H1 (cell line): ENCODE results near the gene TOP1. TPM values are rescaled to one million over a fixed set of nuclear protein-coding genes. Genes with fewer than 3 reads are reported as not detected.
"Not testable (repeated sequence)": the region's sequence is repeated elsewhere in the genome, so short reads cannot be mapped to it uniquely, and the experiment has no call there.

Experiments used
- CTCF ChIA-PET: fragments of 300-600 bp; sonication (Branson Sonifier 250); formaldehyde crosslinking; loops from one replicate; lab custom pipeline; 2021; ENCODE audit not compliant: partially characterized antibody; lab: Charles Lee
- POLR2A ChIA-PET: fragments of 300-600 bp; sonication (Branson Sonifier 250); formaldehyde crosslinking; loops from one replicate; lab custom pipeline; 2021; ENCODE audit warnings: inconsistent platforms; ENCODE audit not compliant: partially characterized antibody; lab: Charles Lee
- DNase-seq, 2 experiments: peaks; one replicate each; pipeline versions ENCODE4 v3.0.0 to v3.0.0-alpha.2; 2010 to 2022; ENCODE audit warnings: low spot score in 2 of 2, low read depth in 1 of 2, mixed read lengths in 1 of 2
- FAIRE-seq: peaks from 2 replicates; lab custom pipeline; 2011; peaks lifted over from hg19 to GRCh38; lab: Jason Lieb, UNC
- H2AFZ ChIP-seq: 2 replicates; pipeline ENCODE4 v1.8.1; 2012; ENCODE audit warnings: low read length, inconsistent platforms
- H2AK5ac ChIP-seq: 2 replicates; pipeline ENCODE4 v1.6.1; 2013; ENCODE audit warnings: low read depth, low read length
- H2BK120ac ChIP-seq: replicated peaks from 2 replicates; pipeline ENCODE3; 2013; ENCODE audit warnings: low read depth, low read length, inconsistent platforms
- H2BK12ac ChIP-seq: 2 replicates; pipeline ENCODE4 v1.6.1; 2013; ENCODE audit warnings: low read depth, low read length
- H2BK15ac ChIP-seq: 2 replicates; pipeline ENCODE4 v1.6.1; 2013; ENCODE audit warnings: low read length
- H2BK20ac ChIP-seq: 2 replicates; pipeline ENCODE4 v1.6.1; 2013; ENCODE audit warnings: low read length
- H2BK5ac ChIP-seq: 2 replicates; pipeline ENCODE4 v1.6.1; 2013; ENCODE audit warnings: low read depth, low read length
- H3K14ac ChIP-seq: 2 replicates; pipeline ENCODE4 v1.6.1; 2013; ENCODE audit warnings: inconsistent platforms; ENCODE audit not compliant: insufficient read length
- H3K18ac ChIP-seq: 2 replicates; pipeline ENCODE4 v1.6.1; 2013; ENCODE audit warnings: low read length; ENCODE audit errors: extremely low read depth
- H3K23ac ChIP-seq: 2 replicates; pipeline ENCODE4 v1.6.1; 2013; ENCODE audit warnings: inconsistent platforms; ENCODE audit not compliant: insufficient read length
- H3K23me2 ChIP-seq: 2 replicates; pipeline ENCODE4 v1.6.1; 2013; ENCODE audit warnings: low read depth, low read length
- H3K27ac ChIP-seq: 2 replicates; pipeline ENCODE4 v1.6.1; 2011; ENCODE audit warnings: low read depth, low read length, inconsistent platforms
- H3K27me3 ChIP-seq, 4 experiments: replicated peaks in 1 of 4; 1 replicate in 1 of 4; 2 replicates in 3 of 4; pipeline versions ENCODE4 v1.6.1 to v1.8.1; 2011 to 2013; ENCODE audit warnings: low read length in 3 of 4, mild to moderate bottlenecking in 3 of 4, inconsistent platforms in 2 of 4, mixed read lengths in 2 of 4, moderate library complexity in 1 of 4; ENCODE audit not compliant: control insufficient read depth in 3 of 4, insufficient read depth in 3 of 4; ENCODE audit errors: extremely low read depth in 1 of 4
- H3K36me3 ChIP-seq, 4 experiments: 2 replicates each; pipeline versions ENCODE4 v1.6.1 to v1.8.1; 2011 to 2013; ENCODE audit warnings: mild to moderate bottlenecking in 4 of 4, low read length in 3 of 4, moderate library complexity in 2 of 4, control low read depth in 1 of 4, inconsistent platforms in 1 of 4; ENCODE audit not compliant: insufficient read depth in 4 of 4, control insufficient read depth in 2 of 4
- H3K4ac ChIP-seq: replicated peaks from 2 replicates; pipeline ENCODE3; 2013; ENCODE audit warnings: low read length, low read depth, mixed read lengths, inconsistent platforms; ENCODE audit not compliant: insufficient read length
- H3K4me1 ChIP-seq, 4 experiments: replicated peaks in 1 of 4; 1 replicate in 1 of 4; 2 replicates in 3 of 4; pipeline versions ENCODE4 v1.6.1 to v1.8.1; 2011 to 2013; ENCODE audit warnings: low read length in 3 of 4, inconsistent platforms in 2 of 4, mixed read lengths in 1 of 4; ENCODE audit not compliant: insufficient read depth in 4 of 4, control insufficient read depth in 3 of 4
- H3K4me2 ChIP-seq, 2 experiments: 2 replicates each; pipeline versions ENCODE4 v1.6.1 to v1.8.1; 2011 to 2013; ENCODE audit warnings: low read depth in 2 of 2, low read length in 2 of 2, control low read depth in 1 of 2, inconsistent platforms in 1 of 2, mild to moderate bottlenecking in 1 of 2; ENCODE audit not compliant: insufficient read depth in 1 of 2
- H3K4me3 ChIP-seq, 4 experiments: fragments of 200-600, 300-600 bp in 1 of 4; sonication (generic), shearing (Covaris generic), sonication (Bioruptor Twin) in 1 of 4; 2 replicates each; pipeline versions ENCODE4 v1.5.1 to v1.8.1; 2011 to 2016; ENCODE audit warnings: low read length in 4 of 4, low read depth in 3 of 4, control low read depth in 2 of 4, inconsistent platforms in 2 of 4, mild to moderate bottlenecking in 2 of 4, mixed read lengths in 1 of 4, moderate library complexity in 1 of 4; ENCODE audit not compliant: insufficient read depth in 2 of 4; ENCODE audit errors: extremely low read depth in 1 of 4
- H3K56ac ChIP-seq: replicated peaks from 2 replicates; pipeline ENCODE3; 2013; ENCODE audit warnings: low read depth, mild to moderate bottlenecking, mixed read lengths, low read length, inconsistent platforms; ENCODE audit not compliant: insufficient read length
- H3K79me1 ChIP-seq: 2 replicates; pipeline ENCODE4 v1.6.1; 2013; ENCODE audit warnings: low read depth, low read length, control low read depth
- H3K79me2 ChIP-seq, 2 experiments: 2 replicates each; pipeline versions ENCODE4 v1.6.1 to v1.8.1; 2012 to 2013; ENCODE audit warnings: low read length in 2 of 2, mild to moderate bottlenecking in 2 of 2, inconsistent platforms in 1 of 2; ENCODE audit not compliant: insufficient read depth in 2 of 2, control insufficient read depth in 1 of 2
- H3K9ac ChIP-seq, 4 experiments: replicated peaks in 1 of 4; 1 replicate in 1 of 4; 2 replicates in 3 of 4; pipeline versions ENCODE4 v1.6.1 to v1.8.1; 2011 to 2013; ENCODE audit warnings: low read depth in 3 of 4, low read length in 3 of 4, control low read depth in 2 of 4, mild to moderate bottlenecking in 2 of 4, moderate library complexity in 2 of 4, inconsistent platforms in 1 of 4; ENCODE audit errors: extremely low read depth in 1 of 4
- H3K9me3 ChIP-seq, 2 experiments: 2 replicates each; pipeline versions ENCODE4 v1.6.1 to v1.8.1; 2012 to 2013; ENCODE audit warnings: mild to moderate bottlenecking in 2 of 2, moderate library complexity in 2 of 2, control low read depth in 1 of 2, inconsistent platforms in 1 of 2, low read depth in 1 of 2, low read length in 1 of 2, mixed read lengths in 1 of 2; ENCODE audit not compliant: insufficient read depth in 2 of 2
- H4K20me1 ChIP-seq, 2 experiments: replicated peaks in 1 of 2; 2 replicates each; pipeline versions ENCODE3 to v1.8.1; 2011 to 2013; ENCODE audit warnings: inconsistent platforms in 2 of 2, low read length in 2 of 2, mild to moderate bottlenecking in 1 of 2; ENCODE audit not compliant: insufficient read depth in 2 of 2, control insufficient read depth in 1 of 2
- H4K5ac ChIP-seq: 2 replicates; pipeline ENCODE4 v1.6.1; 2013; ENCODE audit warnings: low read length, low read depth, mixed read lengths, inconsistent platforms; ENCODE audit not compliant: insufficient read length
- H4K8ac ChIP-seq: 2 replicates; pipeline ENCODE4 v1.8.0; 2013; ENCODE audit warnings: mild to moderate bottlenecking, moderate library complexity, low read length, inconsistent platforms; ENCODE audit not compliant: insufficient read depth; ENCODE audit errors: extremely low read depth
- H4K91ac ChIP-seq: replicated peaks from 2 replicates; pipeline ENCODE3; 2013; ENCODE audit warnings: low read length, mixed read lengths, inconsistent platforms; ENCODE audit not compliant: insufficient read length
- WGBS, 2 experiments: shearing (Covaris generic) in 1 of 2; methylation state at CpG; one replicate each; pipeline versions ENCODE4 v1.1.6 to v1.1.7; 2013 to 2015; ENCODE audit warnings: low lambda C conversion rate in 2 of 2, mixed read lengths in 2 of 2, inconsistent platforms in 1 of 2, low coverage in 1 of 2, missing lambda C conversion rate in 1 of 2; ENCODE audit not compliant: insufficient replicate concordance in 2 of 2, insufficient coverage in 1 of 2, insufficient read length in 1 of 2; ENCODE audit errors: extremely low coverage in 1 of 2, missing lambda C conversion rate in 1 of 2; 5-methylcytosine and 5-hydroxymethylcytosine counted together
- polyA plus RNA-seq, 7 experiments: library from polyadenylated mRNA; depleted of rRNA in 3 of 7; stranded (reverse) in 5 of 7; unstranded in 2 of 7; fragments of >200 nt in 5 of 7; fragments of 200-250 nt in 2 of 7; gene quantifications; 1 replicate in 5 of 7; 2 replicates in 1 of 7; 4 replicates in 1 of 7; pipeline versions ENCODE4 v1.2.1 to v1.2.3, GENCODE V29; 2011 to 2013; ENCODE audit warnings: missing spikeins in 2 of 7, mixed read lengths in 2 of 7
- total RNA-seq: library from RNA; stranded (reverse); fragmentation: NEBNext Ultra II Directional; extraction: Animal tissue kit (Norgen Biotek cat#: 25700); gene quantifications from 2 replicates; pipeline ENCODE4 v1.2.1, GENCODE V29; 2021

TOP1 gene
- total and polyA plus RNA-seq, 2 of the 8 experiments (the other 6 are each of a cell fraction or from before 2014, with no cell fraction given): 7.4 to 108 TPM

DNA sequence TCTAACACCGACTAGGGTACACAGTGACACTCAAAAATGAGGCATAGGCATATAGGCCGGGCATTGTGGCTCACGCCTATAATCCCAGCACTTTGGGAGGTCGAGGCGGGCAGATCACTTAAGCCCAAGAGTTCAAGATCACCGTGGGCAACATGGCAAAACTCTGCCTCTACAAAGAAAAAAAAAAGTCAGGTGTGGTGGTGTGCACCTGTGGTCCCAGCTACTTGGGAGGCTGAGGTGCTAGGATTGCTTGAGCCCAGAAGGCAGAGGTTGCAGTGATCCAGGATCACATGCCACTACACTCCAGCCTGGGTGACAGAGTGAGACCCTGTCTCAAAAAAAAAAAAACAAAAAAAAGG is 24.7 kb upstream of the TOP1 start:
- H4K20me1 ChIP-seq, H3K18ac ChIP-seq, H3K14ac ChIP-seq, H2AFZ ChIP-seq, H3K27ac ChIP-seq, H4K91ac ChIP-seq, H3K9me3 ChIP-seq, H2AK5ac ChIP-seq, H3K9ac ChIP-seq, H3K36me3 ChIP-seq, H3K56ac ChIP-seq, H2BK120ac ChIP-seq, H3K4ac ChIP-seq, H3K23me2 ChIP-seq, H2BK20ac ChIP-seq, H3K79me1 ChIP-seq, H3K4me3 ChIP-seq, H3K23ac ChIP-seq, H3K27me3 ChIP-seq, H4K8ac ChIP-seq, H4K5ac ChIP-seq, H3K79me2 ChIP-seq, H2BK15ac ChIP-seq, FAIRE-seq, POLR2A ChIA-PET, DNase-seq: not testable (repeated sequence)
- 0 out of 2 replicates have a peak overlapping the region, but pooled peaks have one; percentile 84 for H2BK12ac ChIP-seq
- H2BK5ac ChIP-seq: peak overlapping the region; percentile 60; the same call in 1 of the 2 replicates
- H3K4me2 ChIP-seq: peak overlapping the region in 1 of 2 experiments; percentile 5; a peak in 1 of 4 replicates
- CTCF ChIA-PET: interaction anchor here (0.7 kb wide), 1 partner anchor 1215 kb away, joined by 3 read pairs; no protein-coding TSS in a partner anchor
- WGBS, 2 experiments: 95% methylated on average over 6 of the region's 6 CpGs; no CpG with 5 or more reads in 1 of the 2 experiments
- H3K4me1 ChIP-seq: peaks cover 0 to 14% (median 3%) of the 10 kb centered on the region in 4 experiments; a peak in 3 of 7 replicates
